HEK293 (cell line): ENCODE results near the gene RTP1.

ENCODE experiments used
- REPIN1 ChIP-seq: fragments of 450-650 bp; formaldehyde crosslinking; IDR thresholded peaks from 2 replicates; pipeline ENCODE4 v1.5.1; 2017; ENCODE audit warnings: missing biosample characterization, missing genetic modification characterization, low read depth
- ZBTB49 ChIP-seq: fragments of 450-650 bp; formaldehyde crosslinking; IDR thresholded peaks from 2 replicates; pipeline ENCODE4 v1.5.1; 2016; ENCODE audit warnings: missing biosample characterization, missing genetic modification characterization, low read depth
- ZFP3 ChIP-seq: fragments of 450-650 bp; formaldehyde crosslinking; IDR thresholded peaks from 2 replicates; pipeline ENCODE4 v1.5.1; 2016; ENCODE audit warnings: low read depth, missing biosample characterization, missing genetic modification characterization
- TF ChIP-seq, protein P1 (sequence below): fragments of 450-650 bp; formaldehyde crosslinking; IDR thresholded peaks from 2 replicates; pipeline ENCODE4 v1.5.1; 2016; ENCODE audit warnings: missing biosample characterization, missing genetic modification characterization

- TF ChIP-seq, protein P1, sequence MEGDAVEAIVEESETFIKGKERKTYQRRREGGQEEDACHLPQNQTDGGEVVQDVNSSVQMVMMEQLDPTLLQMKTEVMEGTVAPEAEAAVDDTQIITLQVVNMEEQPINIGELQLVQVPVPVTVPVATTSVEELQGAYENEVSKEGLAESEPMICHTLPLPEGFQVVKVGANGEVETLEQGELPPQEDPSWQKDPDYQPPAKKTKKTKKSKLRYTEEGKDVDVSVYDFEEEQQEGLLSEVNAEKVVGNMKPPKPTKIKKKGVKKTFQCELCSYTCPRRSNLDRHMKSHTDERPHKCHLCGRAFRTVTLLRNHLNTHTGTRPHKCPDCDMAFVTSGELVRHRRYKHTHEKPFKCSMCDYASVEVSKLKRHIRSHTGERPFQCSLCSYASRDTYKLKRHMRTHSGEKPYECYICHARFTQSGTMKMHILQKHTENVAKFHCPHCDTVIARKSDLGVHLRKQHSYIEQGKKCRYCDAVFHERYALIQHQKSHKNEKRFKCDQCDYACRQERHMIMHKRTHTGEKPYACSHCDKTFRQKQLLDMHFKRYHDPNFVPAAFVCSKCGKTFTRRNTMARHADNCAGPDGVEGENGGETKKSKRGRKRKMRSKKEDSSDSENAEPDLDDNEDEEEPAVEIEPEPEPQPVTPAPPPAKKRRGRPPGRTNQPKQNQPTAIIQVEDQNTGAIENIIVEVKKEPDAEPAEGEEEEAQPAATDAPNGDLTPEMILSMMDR (tag by site-specific recombination) = no peak
- TF ChIP-seq ZFP3 = no peak
- no peak for TF ChIP-seq ZBTB49 (tag by site-specific recombination)
- TF ChIP-seq REPIN1 (tag by site-specific recombination) = no peak
These were observed 46.7 kb downstream of the RTP1 start for GRCh38 chr3:187243933-187244524.
